SK-N-SH treated with all-trans-retinoic acid at 6 μM for 48 hours (cell line): ENCODE data around the gene TANGO2.

Experiments used
- ATAC-seq: fragments of 200-7000 bp; cut with Tn5 transposase; 3 replicates; pipeline ENCODE4 v1.9.1; 2020; ENCODE audit warnings: mild to moderate bottlenecking, moderate library complexity
- ARNTL ChIP-seq: fragments of 450-650 bp; formaldehyde crosslinking; IDR thresholded peaks from 2 replicates; pipeline ENCODE4 v1.5.0; 2020; ENCODE audit warnings: low read depth, mild to moderate bottlenecking, moderate library complexity, borderline replicate concordance
- BACH2 ChIP-seq: fragments of 250-450 bp; sonication (Bioruptor Pico); IDR thresholded peaks from 2 replicates; pipeline ENCODE4 v1.9.0; 2021; ENCODE audit warnings: mild to moderate bottlenecking, borderline replicate concordance
- CSDC2 ChIP-seq: fragments of 250-450 bp; sonication (Bioruptor Pico); IDR thresholded peaks from 2 replicates; pipeline ENCODE4 v1.5.0; 2020; ENCODE audit warnings: mild to moderate bottlenecking, moderate library complexity
- ESRRG ChIP-seq: fragments of 250-450 bp; sonication (Bioruptor Pico); IDR thresholded peaks from 2 replicates; pipeline ENCODE4 v1.6.1; 2021; ENCODE audit warnings: mild to moderate bottlenecking
- GLIS3 ChIP-seq: fragments of 250-450 bp; sonication (Bioruptor Pico); IDR thresholded peaks from 2 replicates; pipeline ENCODE4 v1.5.0; 2020; ENCODE audit warnings: mild to moderate bottlenecking, moderate library complexity
- ISL1 ChIP-seq: fragments of 250-450 bp; sonication (Bioruptor Pico); IDR thresholded peaks from 2 replicates; pipeline ENCODE4 v2.1.2; 2022; ENCODE audit warnings: mild to moderate bottlenecking, moderate library complexity
- OSR1 ChIP-seq: fragments of 250-450 bp; sonication (Bioruptor Pico); IDR thresholded peaks from 2 replicates; pipeline ENCODE4 v1.8.0; 2022; ENCODE audit warnings: moderate library complexity, mild to moderate bottlenecking, inconsistent platforms
- PPARA ChIP-seq: fragments of 250-450 bp; sonication (Bioruptor Pico); IDR thresholded peaks from 2 replicates; pipeline ENCODE4 v1.5.0; 2020; ENCODE audit warnings: mild to moderate bottlenecking, borderline replicate concordance
- RARB ChIP-seq: fragments of 250-450 bp; sonication (Bioruptor Pico); IDR thresholded peaks from 2 replicates; pipeline ENCODE4 v1.8.0; 2021; ENCODE audit warnings: mild to moderate bottlenecking, moderate library complexity
- SNAI2 ChIP-seq: fragments of 250-450 bp; sonication (Bioruptor Pico); IDR thresholded peaks from 2 replicates; pipeline ENCODE4 v1.5.0; 2020; ENCODE audit warnings: mild to moderate bottlenecking, moderate library complexity
- TCF4 ChIP-seq: fragments of 250-450 bp; sonication (Bioruptor Pico); IDR thresholded peaks from 2 replicates; pipeline ENCODE4 v1.8.0; 2021; ENCODE audit warnings: mild to moderate bottlenecking, moderate library complexity, borderline replicate concordance
- TOX ChIP-seq: fragments of 250-450 bp; sonication (Bioruptor Pico); IDR thresholded peaks from 2 replicates; pipeline ENCODE4 v1.8.0; 2021; ENCODE audit warnings: mild to moderate bottlenecking, moderate library complexity, borderline replicate concordance
- ZC3H10 ChIP-seq: fragments of 250-450 bp; sonication (Bioruptor Pico); IDR thresholded peaks from 2 replicates; pipeline ENCODE4 v1.5.1; 2021; ENCODE audit warnings: mild to moderate bottlenecking, moderate library complexity
- ZFP3 ChIP-seq: fragments of 250-450 bp; sonication (Bioruptor Pico); IDR thresholded peaks from 2 replicates; pipeline ENCODE4 v1.5.0; 2020; ENCODE audit warnings: mild to moderate bottlenecking, moderate library complexity
- ZFP30 ChIP-seq: fragments of 450-650 bp; formaldehyde crosslinking; IDR thresholded peaks from 2 replicates; pipeline ENCODE4 v1.5.0; 2022; ENCODE audit warnings: mild to moderate bottlenecking, moderate library complexity
- ZNF565 ChIP-seq: fragments of 450-650 bp; formaldehyde crosslinking; conservative IDR thresholded peaks from 2 replicates; pipeline ENCODE4 v1.5.0; 2020; ENCODE audit warnings: low read depth, mild to moderate bottlenecking, moderate library complexity
- ZNF70 ChIP-seq: fragments of 450-650 bp; formaldehyde crosslinking; IDR thresholded peaks from 2 replicates; pipeline ENCODE4 v1.5.0; 2020; ENCODE audit warnings: mild to moderate bottlenecking, moderate library complexity
- TF ChIP-seq, protein P1 (sequence below): fragments of 250-450 bp; sonication (Bioruptor Pico); IDR thresholded peaks from 2 replicates; pipeline ENCODE4 v1.8.0; 2020; ENCODE audit warnings: mild to moderate bottlenecking, moderate library complexity, borderline replicate concordance
- TF ChIP-seq, protein P2 (sequence below): fragments of 250-450 bp; sonication (Bioruptor Pico); IDR thresholded peaks from 2 replicates; pipeline ENCODE4 v1.5.1; 2020; ENCODE audit warnings: low read depth, mild to moderate bottlenecking, moderate library complexity
- TF ChIP-seq, protein P3 (sequence below): fragments of 250-450 bp; sonication (Bioruptor Pico); IDR thresholded peaks from 2 replicates; pipeline ENCODE4 v1.5.1; 2021; ENCODE audit warnings: mild to moderate bottlenecking, moderate library complexity
- TF ChIP-seq, protein P4 (sequence below): fragments of 250-450 bp; sonication (Bioruptor Pico); IDR thresholded peaks from 2 replicates; pipeline ENCODE4 v1.8.0; 2021; ENCODE audit warnings: low read depth, mild to moderate bottlenecking, moderate library complexity, borderline replicate concordance

The TANGO2 gene

DNA sequence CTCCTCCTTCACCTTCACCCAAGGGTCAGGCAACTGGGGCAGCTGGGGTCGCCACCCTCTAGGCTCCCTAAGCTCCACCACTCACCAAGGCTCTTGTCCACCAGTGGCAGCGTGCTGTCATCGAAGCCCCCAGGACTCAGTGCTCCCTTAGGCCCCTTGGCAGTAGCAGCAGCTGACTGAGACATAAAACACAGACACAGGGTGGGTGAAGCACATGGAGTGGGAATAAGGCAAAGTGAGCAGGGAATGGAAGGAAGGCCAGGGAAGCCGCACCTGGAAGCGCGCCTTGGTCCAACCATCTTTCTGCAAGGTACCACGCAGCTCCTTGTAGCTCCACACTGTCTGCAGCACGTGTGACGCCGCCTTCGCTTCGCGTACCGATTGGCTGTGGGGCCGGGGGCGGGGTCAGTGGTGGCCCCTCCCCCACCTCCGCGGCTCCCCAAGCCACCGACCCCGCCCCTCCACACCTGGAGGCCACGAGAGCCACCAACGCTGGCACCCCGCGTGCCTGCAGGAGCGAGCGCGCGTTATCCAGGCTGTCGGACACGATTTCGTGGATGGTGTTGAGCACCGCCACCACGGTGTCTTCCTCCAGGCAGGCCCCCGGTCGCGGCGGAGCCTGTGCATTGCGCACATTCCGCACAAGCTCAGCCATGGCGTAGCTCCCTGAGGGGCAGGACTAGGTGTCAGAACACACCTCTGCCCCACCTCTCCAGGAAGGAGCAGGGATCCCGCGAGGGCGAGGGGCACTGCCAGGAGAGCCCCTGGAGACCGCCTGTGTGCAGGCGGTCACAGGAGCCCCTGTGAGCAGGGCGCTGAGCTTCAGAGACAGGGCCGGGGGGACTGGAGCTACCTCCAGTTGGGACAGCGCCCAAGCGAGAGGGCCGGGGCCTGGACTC, 48.0 kb upstream of the TANGO2 start:
- ATAC-seq: no peak
- TF ChIP-seq CSDC2 (CRISPR knock-in tag) (no peak), ZFP3 (CRISPR knock-in tag) (no peak), GLIS3 (CRISPR knock-in tag) (no peak), ARNTL (CRISPR knock-in tag) (no peak), PPARA (CRISPR knock-in tag) (no peak), OSR1 (CRISPR knock-in tag) (no peak), ZNF70 (CRISPR knock-in tag) (no peak), ISL1 (CRISPR knock-in tag) (no peak)
- TF ChIP-seq, protein P1, sequence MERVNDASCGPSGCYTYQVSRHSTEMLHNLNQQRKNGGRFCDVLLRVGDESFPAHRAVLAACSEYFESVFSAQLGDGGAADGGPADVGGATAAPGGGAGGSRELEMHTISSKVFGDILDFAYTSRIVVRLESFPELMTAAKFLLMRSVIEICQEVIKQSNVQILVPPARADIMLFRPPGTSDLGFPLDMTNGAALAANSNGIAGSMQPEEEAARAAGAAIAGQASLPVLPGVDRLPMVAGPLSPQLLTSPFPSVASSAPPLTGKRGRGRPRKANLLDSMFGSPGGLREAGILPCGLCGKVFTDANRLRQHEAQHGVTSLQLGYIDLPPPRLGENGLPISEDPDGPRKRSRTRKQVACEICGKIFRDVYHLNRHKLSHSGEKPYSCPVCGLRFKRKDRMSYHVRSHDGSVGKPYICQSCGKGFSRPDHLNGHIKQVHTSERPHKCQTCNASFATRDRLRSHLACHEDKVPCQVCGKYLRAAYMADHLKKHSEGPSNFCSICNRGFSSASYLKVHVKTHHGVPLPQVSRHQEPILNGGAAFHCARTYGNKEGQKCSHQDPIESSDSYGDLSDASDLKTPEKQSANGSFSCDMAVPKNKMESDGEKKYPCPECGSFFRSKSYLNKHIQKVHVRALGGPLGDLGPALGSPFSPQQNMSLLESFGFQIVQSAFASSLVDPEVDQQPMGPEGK: no peak

DNA sequence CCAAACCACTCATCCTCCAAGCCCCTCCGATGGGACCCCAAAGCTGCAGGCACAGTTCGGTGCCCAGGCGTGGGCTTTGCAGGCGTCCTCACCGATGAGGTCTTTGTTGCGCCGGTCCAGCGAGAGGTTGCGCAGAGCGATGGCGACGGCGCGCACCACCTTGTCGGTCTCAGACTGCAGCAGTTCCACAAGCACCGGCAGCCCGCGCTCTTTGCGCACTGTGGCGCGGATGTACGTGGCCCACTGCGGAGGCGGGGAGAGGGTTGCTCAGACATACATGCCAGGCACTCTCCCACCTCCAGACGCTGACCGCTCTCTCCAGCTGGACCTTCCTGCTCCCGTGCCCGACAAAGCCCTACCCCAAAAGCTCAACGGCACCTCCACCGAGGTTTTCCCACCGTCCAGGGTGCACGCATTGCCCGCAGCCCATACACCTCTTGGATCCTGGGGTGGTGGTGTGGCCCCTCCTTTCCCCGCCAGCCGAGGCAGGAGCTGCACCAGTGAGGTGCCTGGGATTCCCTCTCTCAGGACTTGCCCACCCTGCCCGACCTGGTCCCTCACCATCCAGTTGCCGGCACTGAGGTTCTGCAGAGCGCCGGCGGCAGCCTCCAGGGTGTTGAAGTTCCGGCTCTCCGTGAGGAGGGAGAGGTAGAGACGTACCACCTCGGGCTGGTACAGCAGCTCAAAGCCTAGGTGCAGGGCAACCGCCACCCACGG, 47.2 kb upstream of the TANGO2 start:
- ATAC-seq: no peak

DNA sequence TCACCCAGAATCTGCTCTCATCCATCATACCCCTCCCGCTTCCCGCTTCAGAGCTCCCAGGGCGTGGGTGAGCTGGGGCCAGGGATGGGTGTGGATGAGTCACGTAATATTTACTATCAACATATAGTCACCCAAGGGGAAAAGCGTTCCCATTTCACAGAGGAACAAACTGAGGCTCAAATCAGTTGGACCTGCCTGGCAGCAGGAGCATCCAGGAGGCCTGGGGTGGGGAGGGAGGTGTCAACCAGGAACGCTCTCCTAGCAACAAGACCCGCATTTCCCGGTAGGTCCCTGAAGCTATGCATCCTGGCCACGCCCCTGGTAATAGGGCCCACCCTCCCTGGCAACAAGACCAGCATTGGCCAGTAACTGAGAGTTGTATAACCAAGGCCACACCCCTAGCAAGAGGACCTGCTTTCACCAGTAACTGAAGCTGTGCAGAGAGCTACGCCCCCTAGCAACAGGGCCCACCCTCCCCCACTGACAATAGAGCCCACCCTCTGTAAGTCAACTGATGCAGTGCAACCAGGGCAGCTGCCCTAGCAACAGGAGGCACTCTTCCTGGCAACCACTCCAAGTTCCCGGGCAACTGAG, 46.5 kb upstream of the TANGO2 start:
- peak; percentile 64 for ATAC-seq

More for the DNA sequence above, 47.2 kb upstream of the TANGO2 start:
- no peak for TF ChIP-seq GLIS3 (CRISPR knock-in tag)
- TF ChIP-seq CSDC2 (CRISPR knock-in tag): no peak
- TF ChIP-seq ZFP30: no peak
- TF ChIP-seq RARB (CRISPR knock-in tag): no peak
- TF ChIP-seq, protein P1: no peak
- no peak for TF ChIP-seq ARNTL (CRISPR knock-in tag)
- TF ChIP-seq ZNF70 (CRISPR knock-in tag): no peak

DNA sequence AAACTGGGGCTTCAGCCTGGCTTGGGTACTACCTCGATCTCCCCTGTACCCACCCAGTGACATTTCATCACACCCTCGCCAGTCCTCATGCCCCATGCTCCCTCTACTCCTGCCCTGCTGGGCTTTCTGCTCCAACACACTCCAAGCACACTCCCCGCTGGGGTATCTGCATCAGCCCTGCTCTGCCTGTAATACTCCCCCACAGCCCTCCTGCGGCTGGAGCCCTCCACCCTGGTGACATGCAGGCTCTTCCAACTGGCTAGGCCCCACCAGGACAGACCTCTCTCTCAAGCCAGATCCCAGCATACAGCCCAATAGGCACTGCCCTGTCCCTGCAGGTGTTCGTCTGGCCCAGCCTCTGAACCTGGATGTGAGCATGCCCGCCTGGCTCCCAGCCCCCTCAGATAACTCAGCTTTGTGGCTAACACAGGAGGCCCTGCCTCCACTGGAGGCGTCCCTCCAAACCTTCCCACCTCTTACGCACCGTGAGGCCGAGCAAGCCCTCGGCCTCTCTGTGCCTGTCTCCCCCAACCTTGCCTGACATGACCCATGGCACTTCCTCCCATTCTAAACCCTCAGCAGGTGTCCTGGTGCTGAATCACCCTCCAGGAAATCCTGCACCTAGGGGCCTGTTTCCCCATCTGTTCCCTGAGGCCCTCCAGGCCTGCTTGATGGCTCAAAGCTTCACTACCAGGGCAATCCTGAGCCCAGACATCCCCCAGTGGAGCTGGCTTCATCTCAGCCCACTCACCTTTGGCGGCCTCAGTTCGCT, 45.8 kb upstream of the TANGO2 start:
- TF ChIP-seq ISL1 (CRISPR knock-in tag) (no peak), BACH2 (no peak), OSR1 (CRISPR knock-in tag) (no peak), GLIS3 (CRISPR knock-in tag) (no peak)
- TF ChIP-seq, protein P2, sequence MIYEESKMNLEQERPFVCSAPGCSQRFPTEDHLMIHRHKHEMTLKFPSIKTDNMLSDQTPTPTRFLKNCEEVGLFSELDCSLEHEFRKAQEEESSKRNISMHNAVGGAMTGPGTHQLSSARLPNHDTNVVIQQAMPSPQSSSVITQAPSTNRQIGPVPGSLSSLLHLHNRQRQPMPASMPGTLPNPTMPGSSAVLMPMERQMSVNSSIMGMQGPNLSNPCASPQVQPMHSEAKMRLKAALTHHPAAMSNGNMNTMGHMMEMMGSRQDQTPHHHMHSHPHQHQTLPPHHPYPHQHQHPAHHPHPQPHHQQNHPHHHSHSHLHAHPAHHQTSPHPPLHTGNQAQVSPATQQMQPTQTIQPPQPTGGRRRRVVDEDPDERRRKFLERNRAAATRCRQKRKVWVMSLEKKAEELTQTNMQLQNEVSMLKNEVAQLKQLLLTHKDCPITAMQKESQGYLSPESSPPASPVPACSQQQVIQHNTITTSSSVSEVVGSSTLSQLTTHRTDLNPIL (CRISPR knock-in tag): no peak
- TF ChIP-seq, protein P3, sequence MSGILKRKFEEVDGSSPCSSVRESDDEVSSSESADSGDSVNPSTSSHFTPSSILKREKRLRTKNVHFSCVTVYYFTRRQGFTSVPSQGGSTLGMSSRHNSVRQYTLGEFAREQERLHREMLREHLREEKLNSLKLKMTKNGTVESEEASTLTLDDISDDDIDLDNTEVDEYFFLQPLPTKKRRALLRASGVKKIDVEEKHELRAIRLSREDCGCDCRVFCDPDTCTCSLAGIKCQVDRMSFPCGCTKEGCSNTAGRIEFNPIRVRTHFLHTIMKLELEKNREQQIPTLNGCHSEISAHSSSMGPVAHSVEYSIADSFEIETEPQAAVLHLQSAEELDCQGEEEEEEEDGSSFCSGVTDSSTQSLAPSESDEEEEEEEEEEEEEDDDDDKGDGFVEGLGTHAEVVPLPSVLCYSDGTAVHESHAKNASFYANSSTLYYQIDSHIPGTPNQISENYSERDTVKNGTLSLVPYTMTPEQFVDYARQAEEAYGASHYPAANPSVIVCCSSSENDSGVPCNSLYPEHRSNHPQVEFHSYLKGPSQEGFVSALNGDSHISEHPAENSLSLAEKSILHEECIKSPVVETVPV (CRISPR knock-in tag): no peak
- peak; percentile 1; the same call in 1 of the 3 replicates for ATAC-seq

More for the DNA sequence above, 46.5 kb upstream of the TANGO2 start:
- no peak for TF ChIP-seq TCF4
- peak; percentile 58; the same call in 1 of the 2 replicates for TF ChIP-seq ESRRG

DNA sequence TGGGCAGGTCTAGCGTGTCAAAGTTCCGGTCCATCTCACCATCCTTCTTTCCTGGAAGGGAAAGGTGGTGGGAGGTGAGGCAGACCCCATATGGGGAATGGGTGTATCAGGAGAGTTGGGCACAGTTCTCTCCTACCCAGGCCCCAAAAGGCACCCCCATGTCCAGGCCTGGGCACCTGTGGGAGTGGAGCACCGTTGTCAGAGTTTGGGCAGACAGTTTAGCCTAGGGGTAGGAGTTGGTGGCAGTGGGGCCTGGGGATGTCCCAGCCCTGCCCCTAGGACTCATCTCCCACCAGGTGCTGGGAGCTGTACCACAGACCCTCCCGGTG, 45.2 kb upstream of the TANGO2 start:
- no peak for ATAC-seq
- TF ChIP-seq ZNF565 (no peak), SNAI2 (CRISPR knock-in tag) (no peak), TCF4 (no peak), OSR1 (CRISPR knock-in tag) (no peak), PPARA (CRISPR knock-in tag) (no peak), TOX (no peak), CSDC2 (CRISPR knock-in tag) (no peak), ESRRG (no peak), BACH2 (no peak), ARNTL (CRISPR knock-in tag) (no peak), ZC3H10 (CRISPR knock-in tag) (no peak), ZFP3 (CRISPR knock-in tag) (no peak)
- TF ChIP-seq, protein P2 (CRISPR knock-in tag): no peak
- TF ChIP-seq, protein P4, sequence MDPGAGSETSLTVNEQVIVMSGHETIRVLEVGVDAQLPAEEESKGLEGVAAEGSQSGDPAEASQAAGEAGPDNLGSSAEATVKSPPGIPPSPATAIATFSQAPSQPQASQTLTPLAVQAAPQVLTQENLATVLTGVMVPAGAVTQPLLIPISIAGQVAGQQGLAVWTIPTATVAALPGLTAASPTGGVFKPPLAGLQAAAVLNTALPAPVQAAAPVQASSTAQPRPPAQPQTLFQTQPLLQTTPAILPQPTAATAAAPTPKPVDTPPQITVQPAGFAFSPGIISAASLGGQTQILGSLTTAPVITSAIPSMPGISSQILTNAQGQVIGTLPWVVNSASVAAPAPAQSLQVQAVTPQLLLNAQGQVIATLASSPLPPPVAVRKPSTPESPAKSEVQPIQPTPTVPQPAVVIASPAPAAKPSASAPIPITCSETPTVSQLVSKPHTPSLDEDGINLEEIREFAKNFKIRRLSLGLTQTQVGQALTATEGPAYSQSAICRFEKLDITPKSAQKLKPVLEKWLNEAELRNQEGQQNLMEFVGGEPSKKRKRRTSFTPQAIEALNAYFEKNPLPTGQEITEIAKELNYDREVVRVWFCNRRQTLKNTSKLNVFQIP (CRISPR knock-in tag): no peak
